C4-2B (cell line): ENCODE data around the gene CUL9.

Source experiments
- ZFX ChIP-seq: fragments of 450-650 bp; IDR thresholded peaks from 2 replicates; pipeline ENCODE4 v1.6.1; 2017
- TF ChIP-seq, protein P1 (sequence below): fragments of 450-650 bp; conservative IDR thresholded peaks from 2 replicates; pipeline ENCODE4 v1.5.1; 2017; ENCODE audit warnings: mild to moderate bottlenecking

DNA sequence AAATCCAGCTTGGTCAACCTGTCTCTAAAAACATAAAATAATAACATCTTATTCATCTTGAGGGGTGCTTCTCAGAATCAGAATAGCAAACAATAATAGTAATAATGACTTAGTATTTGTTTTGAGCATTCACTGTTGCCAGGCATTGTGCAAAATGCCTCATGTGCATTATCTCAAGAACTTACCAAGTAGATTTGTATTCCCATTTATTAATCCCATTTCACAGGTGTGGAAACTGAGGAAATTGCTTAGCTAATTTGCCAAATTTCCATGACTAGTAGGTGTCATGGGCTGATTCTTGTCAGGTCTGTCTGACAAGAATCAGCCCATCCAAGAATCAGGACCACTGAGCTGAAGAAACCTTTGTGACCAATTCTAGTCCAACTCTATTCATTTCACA lies 66.8 kb downstream of the CUL9 start:
- TF ChIP-seq, protein P1, sequence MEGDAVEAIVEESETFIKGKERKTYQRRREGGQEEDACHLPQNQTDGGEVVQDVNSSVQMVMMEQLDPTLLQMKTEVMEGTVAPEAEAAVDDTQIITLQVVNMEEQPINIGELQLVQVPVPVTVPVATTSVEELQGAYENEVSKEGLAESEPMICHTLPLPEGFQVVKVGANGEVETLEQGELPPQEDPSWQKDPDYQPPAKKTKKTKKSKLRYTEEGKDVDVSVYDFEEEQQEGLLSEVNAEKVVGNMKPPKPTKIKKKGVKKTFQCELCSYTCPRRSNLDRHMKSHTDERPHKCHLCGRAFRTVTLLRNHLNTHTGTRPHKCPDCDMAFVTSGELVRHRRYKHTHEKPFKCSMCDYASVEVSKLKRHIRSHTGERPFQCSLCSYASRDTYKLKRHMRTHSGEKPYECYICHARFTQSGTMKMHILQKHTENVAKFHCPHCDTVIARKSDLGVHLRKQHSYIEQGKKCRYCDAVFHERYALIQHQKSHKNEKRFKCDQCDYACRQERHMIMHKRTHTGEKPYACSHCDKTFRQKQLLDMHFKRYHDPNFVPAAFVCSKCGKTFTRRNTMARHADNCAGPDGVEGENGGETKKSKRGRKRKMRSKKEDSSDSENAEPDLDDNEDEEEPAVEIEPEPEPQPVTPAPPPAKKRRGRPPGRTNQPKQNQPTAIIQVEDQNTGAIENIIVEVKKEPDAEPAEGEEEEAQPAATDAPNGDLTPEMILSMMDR: no peak
- TF ChIP-seq ZFX: no peak
